AG08395 (cell line): Measurements from ENCODE around the gene TPK1.
"Not testable (repeated sequence)": the region's sequence is repeated elsewhere in the genome, so short reads cannot be mapped to it uniquely, and the experiment has no call there.

ENCODE experiments used
- DNase-seq: peaks from one replicate; pipeline ENCODE4 v3.0.0; 2012; ENCODE audit warnings: mixed read lengths, low spot score

The TPK1 gene

GRCh38 chr7:144629598-144629997, 206.3 kb downstream of the TPK1 start:
- DNase-seq, result no peak

GRCh38 chr7:144629011-144629410, 206.8 kb downstream of the TPK1 start:
- no peak for DNase-seq

GRCh38 chr7:144628176-144628575, 207.7 kb downstream of the TPK1 start:
- DNase-seq, result no peak

- no peak for DNase-seq
These were observed 213.1 kb downstream of the TPK1 start for GRCh38 chr7:144622745-144623144.

- DNase-seq, result no peak
These were observed 229.6 kb downstream of the TPK1 start for GRCh38 chr7:144606261-144606660.

GRCh38 chr7:144596953-144597352, 238.9 kb downstream of the TPK1 start:
- DNase-seq, result no peak

GRCh38 chr7:144594580-144594979, 241.3 kb downstream of the TPK1 start:
- DNase-seq, result no peak

GRCh38 chr7:144588559-144589051, 247.2 kb downstream of the TPK1 start:
- no peak for DNase-seq

GRCh38 chr7:144587701-144588100, 248.2 kb downstream of the TPK1 start:
- DNase-seq, result no peak

- no peak for DNase-seq
These were observed 251.1 kb downstream of the TPK1 start for GRCh38 chr7:144584726-144585125.

- no peak for DNase-seq
These were observed 256.2 kb downstream of the TPK1 start for GRCh38 chr7:144579687-144580086.

GRCh38 chr7:144575456-144575855, 260.4 kb downstream of the TPK1 start:
- DNase-seq, result no peak

- DNase-seq, result not testable (repeated sequence)
These were observed 261.1 kb downstream of the TPK1 start for GRCh38 chr7:144574753-144575152.

GRCh38 chr7:144568233-144568632, 267.6 kb downstream of the TPK1 start:
- DNase-seq, result no peak

- DNase-seq, result no peak
These were observed 270.3 kb downstream of the TPK1 start for GRCh38 chr7:144565586-144565985.

- no peak for DNase-seq
These were observed 286.0 kb downstream of the TPK1 start for GRCh38 chr7:144549861-144550260.

- no peak for DNase-seq
These were observed 287.3 kb downstream of the TPK1 start for GRCh38 chr7:144548556-144548955.

GRCh38 chr7:144547888-144548287, 288.0 kb downstream of the TPK1 start:
- no peak for DNase-seq

GRCh38 chr7:144546782-144547181, 289.1 kb downstream of the TPK1 start:
- DNase-seq, result no peak

- no peak for DNase-seq
These were observed 290.5 kb downstream of the TPK1 start for GRCh38 chr7:144545330-144545729.

- no peak for DNase-seq
These were observed 301.0 kb downstream of the TPK1 start for GRCh38 chr7:144534655-144535395.

GRCh38 chr7:144534196-144534595, 301.7 kb downstream of the TPK1 start:
- DNase-seq, result no peak

- DNase-seq, result no peak
These were observed 304.7 kb downstream of the TPK1 start for GRCh38 chr7:144531181-144531580.

GRCh38 chr7:144529269-144529926, 306.5 kb downstream of the TPK1 start:
- no peak for DNase-seq
